Left ventricle myocardium inferior (tissue), 1 donor: Measurements from ENCODE around the gene MYBPHL. TPM values are rescaled to one million over a fixed set of nuclear protein-coding genes. Genes with fewer than 3 reads are reported as not detected.

ENCODE experiments used
- DNase-seq: peaks from one replicate; pipeline ENCODE4 v3.0.0-alpha.2; 2020
- H3K27ac ChIP-seq: fragments of 200-600 bp; replicated peaks from 2 replicates; pipeline ENCODE4 v1.8.0; 2021
- H3K27me3 ChIP-seq: fragments of 200-600 bp; 2 replicates; pipeline ENCODE4 v1.8.0; 2021; ENCODE audit warnings: low read depth
- H3K36me3 ChIP-seq: fragments of 200-600 bp; 2 replicates; pipeline ENCODE4 v1.8.0; 2021
- H3K4me1 ChIP-seq: fragments of 200-600 bp; 2 replicates; pipeline ENCODE4 v1.8.0; 2021
- H3K4me3 ChIP-seq: fragments of 200-600 bp; 2 replicates; pipeline ENCODE4 v1.8.0; 2021; ENCODE audit warnings: mild to moderate bottlenecking, moderate library complexity
- H3K9me3 ChIP-seq: fragments of 200-600 bp; replicated peaks from 2 replicates; pipeline ENCODE4 v1.8.0; 2021
- CTCF ChIP-seq: fragments of 200-600 bp; IDR thresholded peaks from 2 replicates; pipeline ENCODE4 v1.8.0; 2021; ENCODE audit warnings: antibody characterized with exemption, mild to moderate bottlenecking, borderline replicate concordance
- intact Hi-C: fragments of 100-400 bp; cut with micrococcal nuclease; formaldehyde crosslinking; loops from one replicate; pipeline ENCODE4 v1.11.0; 2022
- total RNA-seq: library from RNA; stranded (reverse); fragmentation: NEBNext Ultra II Directional; extraction: Animal tissue kit (Norgen Biotek cat#: 25700); gene quantifications from one replicate; pipeline ENCODE4 v1.2.1, GENCODE V29; 2021
- donor health status: DM: no; HTN: yes; CAD: no; lungs with severe emphysema.

The MYBPHL gene
- total RNA-seq, 1 donor from 2014 or later, result 0.22 TPM

- no peak for DNase-seq
- Histone ChIP-seq H3K4me3 (no peak overlapping the region), H3K27me3 (peaks cover 42% of the 10 kb centered on the region), H3K9me3 (no peaks in the 10 kb centered on the region), H3K27ac (no peak overlapping the region), H3K36me3 (no peaks in the 10 kb centered on the region), H3K4me1 (peaks cover 16% of the 10 kb centered on the region)
- no peak for TF ChIP-seq CTCF
- intact Hi-C loops, result no loop called here
Observed at GRCh38 chr1:109247401-109248365, 59.1 kb downstream of the MYBPHL start.

- DNase-seq, result no peak
- H3K4me1 ChIP-seq, result peaks cover 31% of the 10 kb centered on the region
- no peak overlapping the region for H3K27ac ChIP-seq
- H3K36me3 ChIP-seq, result no peaks in the 10 kb centered on the region
- TF ChIP-seq CTCF, result no peak
- H3K4me3 ChIP-seq, result no peak overlapping the region
- intact Hi-C loops, result no loop called here
- H3K9me3 ChIP-seq, result no peaks in the 10 kb centered on the region
- H3K27me3 ChIP-seq, result peaks cover 42% of the 10 kb centered on the region
Observed at GRCh38 chr1:109246141-109246551, 60.7 kb downstream of the MYBPHL start.

- DNase-seq, result no peak
- peaks cover 32% of the 10 kb centered on the region for H3K4me1 ChIP-seq
- no peak overlapping the region for H3K27ac ChIP-seq
- no peaks in the 10 kb centered on the region for H3K9me3 ChIP-seq
- intact Hi-C loops, result no loop called here
- no peak overlapping the region for H3K4me3 ChIP-seq
- H3K36me3 ChIP-seq, result peaks cover 2% of the 10 kb centered on the region
- H3K27me3 ChIP-seq, result peaks cover 29% of the 10 kb centered on the region
- no peak for TF ChIP-seq CTCF
Observed at GRCh38 chr1:109243860-109244552, 62.8 kb downstream of the MYBPHL start.

GRCh38 chr1:109243221-109243620, 63.6 kb downstream of the MYBPHL start:
- no peak for TF ChIP-seq CTCF
- H3K4me1 ChIP-seq, result peaks cover 27% of the 10 kb centered on the region
- H3K27me3 ChIP-seq, result peaks cover 21% of the 10 kb centered on the region
- no peak overlapping the region for H3K4me3 ChIP-seq
- H3K27ac ChIP-seq, result no peak overlapping the region
- DNase-seq, result no peak
- H3K36me3 ChIP-seq, result peaks cover 10% of the 10 kb centered on the region
- no peaks in the 10 kb centered on the region for H3K9me3 ChIP-seq
- intact Hi-C loops, result no loop called here

GRCh38 chr1:109242387-109242786, 64.4 kb downstream of the MYBPHL start:
- Histone ChIP-seq H3K27ac (no peak overlapping the region), H3K4me1 (peaks cover 27% of the 10 kb centered on the region), H3K4me3 (no peak overlapping the region), H3K36me3 (peaks cover 18% of the 10 kb centered on the region), H3K27me3 (peaks cover 14% of the 10 kb centered on the region), H3K9me3 (no peaks in the 10 kb centered on the region)
- no peak for TF ChIP-seq CTCF
- no peak for DNase-seq
- intact Hi-C loops, result no loop called here

Other genes starting within 250 kb of the MYBPHL start
- 71.6 TPM for gene TAF13, start 231.0 kb downstream of the MYBPHL start, total RNA-seq
- gene TMEM167B, start 216.2 kb downstream of the MYBPHL start, total RNA-seq, result 30.3 TPM
- 0.19 TPM for gene ELAPOR1, start 192.9 kb downstream of the MYBPHL start, total RNA-seq
- gene SARS1, start 93.1 kb downstream of the MYBPHL start, total RNA-seq, result 92.0 TPM
- 4.2 TPM for gene CELSR2, start 57.5 kb downstream of the MYBPHL start, total RNA-seq
- gene PSRC1, start 23.9 kb downstream of the MYBPHL start, total RNA-seq, result 0.80 TPM
- 146 TPM for gene SORT1, start 90.9 kb upstream of the MYBPHL start, total RNA-seq
- gene PSMA5, start 119.4 kb upstream of the MYBPHL start, total RNA-seq, result 49.9 TPM
- 25.3 TPM for gene SYPL2, start 159.5 kb upstream of the MYBPHL start, total RNA-seq
- 2.1 TPM for gene ATXN7L2, start 176.9 kb upstream of the MYBPHL start, total RNA-seq
- gene CYB561D1, start 187.1 kb upstream of the MYBPHL start, total RNA-seq, result 4.6 TPM
- 19.4 TPM for gene AMIGO1, start 202.7 kb upstream of the MYBPHL start, total RNA-seq
- gene GPR61, start 232.9 kb upstream of the MYBPHL start, total RNA-seq, result 0.08 TPM
- gene GNAI3, start 241.6 kb upstream of the MYBPHL start, total RNA-seq, result 2.0 TPM